B cell (primary cell): Measurements from ENCODE around the gene ARHGAP42. TPM values are rescaled to one million over a fixed set of nuclear protein-coding genes. Genes with fewer than 3 reads are reported as not detected.

Experiments used
- ATAC-seq: fragments of 200-7000 bp; cut with Tn5 transposase; one replicate; pipeline ENCODE4 v1.10.0; 2021; ENCODE audit warnings: low read depth, mild to moderate bottlenecking, moderate number of reproducible peaks, moderate library complexity
- CTCF ChIA-PET: fragments of 350-600 bp; sonication (Branson Sonifier 250); formaldehyde crosslinking; loops from one replicate; lab custom pipeline; 2021; ENCODE audit warnings: antibody characterized with exemption, inconsistent platforms; lab: Charles Lee
- POLR2A ChIA-PET: fragments of 350-600 bp; sonication (Branson Sonifier 250); formaldehyde crosslinking; loops from one replicate; lab custom pipeline; 2021; ENCODE audit warnings: antibody characterized with exemption; lab: Charles Lee
- DNase-seq: peaks from one replicate; pipeline ENCODE4 v3.0.0; 2013
- H2AFZ ChIP-seq: 2 replicates; pipeline ENCODE4 v1.6.1; 2012; ENCODE audit warnings: mild to moderate bottlenecking, low read depth, low read length; ENCODE audit not compliant: insufficient read depth, poor library complexity, severe bottlenecking
- H3K27ac ChIP-seq, 2 donors: 1 replicate in 1 of 2; 2 replicates in 1 of 2; pipeline ENCODE4 v1.5.1; 2012 to 2013; ENCODE audit warnings: low read length in 2 of 2, mild to moderate bottlenecking in 2 of 2, moderate library complexity in 1 of 2
- H3K27me3 ChIP-seq, 4 experiments: fragments of 200-600 bp in 1 of 4; sonication (generic) in 1 of 4; replicated peaks in 1 of 4; 1 replicate in 2 of 4; 2 replicates in 2 of 4; pipeline versions ENCODE4 v1.6.1 to v1.7.0; 2013 to 2016; ENCODE audit warnings: low read length in 3 of 4, mild to moderate bottlenecking in 2 of 4, mixed read lengths in 1 of 4, moderate library complexity in 1 of 4; ENCODE audit not compliant: insufficient read depth in 4 of 4, control insufficient read depth in 3 of 4; ENCODE audit errors: control extremely low read depth in 1 of 4
- H3K36me3 ChIP-seq, 2 experiments: replicated peaks in 1 of 2; 1 replicate in 1 of 2; 2 replicates in 1 of 2; pipeline versions ENCODE4 v1.6.1 to v1.7.1; 2013; ENCODE audit warnings: low read length in 1 of 2; ENCODE audit not compliant: insufficient read depth in 2 of 2, control insufficient read depth in 1 of 2; ENCODE audit errors: control extremely low read depth in 1 of 2, extremely low read depth in 1 of 2
- H3K4me1 ChIP-seq, 2 donors: fragments of 200-600 bp in 1 of 2; sonication (generic) in 1 of 2; 1 replicate in 1 of 2; 2 replicates in 1 of 2; pipeline versions ENCODE4 v1.5.1 to v1.6.1; 2013 to 2017; ENCODE audit warnings: low read length in 2 of 2; ENCODE audit not compliant: control insufficient read depth in 2 of 2, insufficient read depth in 2 of 2
- H3K4me2 ChIP-seq: replicated peaks from 2 replicates; pipeline ENCODE3; 2012; ENCODE audit warnings: mild to moderate bottlenecking, low read depth, low read length; ENCODE audit not compliant: poor library complexity, severe bottlenecking
- H3K4me3 ChIP-seq, 5 experiments: fragments of 200-600 bp in 1 of 5; sonication (generic) in 1 of 5; 1 replicate in 3 of 5; 2 replicates in 2 of 5; pipeline versions ENCODE4 v1.5.1 to v1.7.0; 2011 to 2016; ENCODE audit warnings: low read length in 4 of 5, mild to moderate bottlenecking in 4 of 5, low read depth in 2 of 5, control low read depth in 1 of 5, moderate library complexity in 1 of 5; ENCODE audit not compliant: insufficient read depth in 1 of 5; ENCODE audit errors: control extremely low read depth in 1 of 5, extremely low read depth in 1 of 5
- H3K79me2 ChIP-seq: fragments of 200-600 bp; sonication (generic); one replicate; pipeline ENCODE4 v1.6.0; 2016; ENCODE audit warnings: low read length; ENCODE audit not compliant: control insufficient read depth, insufficient read depth
- H3K9ac ChIP-seq: fragments of 200-600 bp; sonication (generic); 2 replicates; pipeline ENCODE4 v1.6.1; 2017; ENCODE audit warnings: mild to moderate bottlenecking, low read length, moderate library complexity
- H3K9me3 ChIP-seq, 3 donors: one replicate each; pipeline versions ENCODE4 v1.6.1 to v1.7.1; 2013; ENCODE audit warnings: low read length in 2 of 3; ENCODE audit not compliant: control insufficient read depth in 2 of 3, insufficient read depth in 1 of 3; ENCODE audit errors: control extremely low read depth in 1 of 3
- H4K20me1 ChIP-seq: 2 replicates; pipeline ENCODE4 v1.6.0; 2012; ENCODE audit warnings: mild to moderate bottlenecking, low read length; ENCODE audit not compliant: insufficient read depth, control insufficient read depth, poor library complexity, severe bottlenecking
- H3K27ac Mint-ChIP-seq: one replicate; pipeline ENCODE4 v1.8.0; 2021; ENCODE audit warnings: mixed read lengths
- H3K27me3 Mint-ChIP-seq: one replicate; pipeline ENCODE4 v1.8.0; 2021; ENCODE audit warnings: mixed read lengths
- H3K4me1 Mint-ChIP-seq: one replicate; pipeline ENCODE4 v1.8.0; 2021; ENCODE audit warnings: mixed read lengths
- H3K4me3 Mint-ChIP-seq: one replicate; pipeline ENCODE4 v1.8.0; 2021; ENCODE audit warnings: mixed read lengths
- H3K9me3 Mint-ChIP-seq: one replicate; pipeline ENCODE4 v1.8.0; 2022; ENCODE audit warnings: mixed read lengths; ENCODE audit not compliant: insufficient read depth
- CTCF ChIP-seq: fragments of 200-600 bp; IDR thresholded peaks from one replicate; pipeline ENCODE4 v1.8.0; 2022; ENCODE audit warnings: antibody characterized with exemption, mild to moderate bottlenecking
- EZH2 ChIP-seq: IDR thresholded peaks from 2 replicates; pipeline ENCODE4 v1.6.1; 2012; ENCODE audit warnings: borderline replicate concordance, low read depth, mild to moderate bottlenecking, moderate library complexity, low read length; ENCODE audit not compliant: insufficient read depth, poor library complexity, severe bottlenecking
- WGBS: methylation state at CpG from one replicate; pipeline ENCODE4 v1.1.5; 2013; ENCODE audit warnings: missing lambda C conversion rate; ENCODE audit not compliant: insufficient coverage; 5-methylcytosine and 5-hydroxymethylcytosine counted together
- intact Hi-C: fragments of 100-400 bp; cut with micrococcal nuclease; formaldehyde crosslinking; loops from one replicate; pipeline ENCODE4 v1.10.0; 2022
- polyA plus RNA-seq: library from polyadenylated mRNA; depleted of rRNA; stranded (reverse); fragments of >200 nt; gene quantifications from 2 replicates; pipeline ENCODE4 v1.2.3, GENCODE V29; 2012
- total RNA-seq, 2 donors: library from RNA; stranded (reverse); fragments of 120-200 nt in 1 of 2; gene quantifications; 1 replicate in 1 of 2; 2 replicates in 1 of 2; pipeline versions ENCODE4 v1.2.3 to v1.2.4, GENCODE V29; 2013 to 2022

Gene ARHGAP42
- total and polyA plus RNA-seq, 2 donors (not counting 1 experiment from before 2014, with no cell fraction given) = 3.8 to 4.9 TPM

GRCh38 chr11:101022256-101022655 is 335.2 kb downstream of the ARHGAP42 start:
- intact Hi-C loops = no loop called here
- Mint-ChIP-seq H3K9me3 (no peaks in the 10 kb centered on the region), H3K27me3 (no peaks in the 10 kb centered on the region), H3K4me3 (no peak overlapping the region), H3K27ac (no peak overlapping the region), H3K4me1 (no peaks in the 10 kb centered on the region)
- ChIA-PET POLR2A (no interaction called here), CTCF (no interaction called here)
- Histone ChIP-seq H3K4me2 (no peak overlapping the region), H3K27ac (no peak overlapping the region), H3K27me3 (peaks cover 0 to 5% (median 2%) of the 10 kb centered on the region in 4 experiments), H3K9ac (no peak overlapping the region), H3K4me1 (no peaks in the 10 kb centered on the region), H2AFZ (no peak overlapping the region), H4K20me1 (no peaks in the 10 kb centered on the region), H3K4me3 (no peak overlapping the region), H3K36me3 (no peaks in the 10 kb centered on the region), H3K9me3 (no peaks in the 10 kb centered on the region), H3K79me2 (no peaks in the 10 kb centered on the region)
- ATAC-seq (no peak), DNase-seq (no peak)
- TF ChIP-seq CTCF (no peak), EZH2 (no peak)

GRCh38 chr11:101028644-101029043 is 341.6 kb downstream of the ARHGAP42 start:
- H3K9me3 Mint-ChIP-seq = no peaks in the 10 kb centered on the region

More at GRCh38 chr11:101028644-101029043, 341.6 kb downstream of the ARHGAP42 start:
- Histone ChIP-seq H2AFZ (no peak overlapping the region), H4K20me1 (no peaks in the 10 kb centered on the region), H3K36me3 (no peaks in the 10 kb centered on the region), H3K27me3 (no peaks in the 10 kb centered on the region), H3K27ac (no peak overlapping the region), H3K9ac (no peak overlapping the region), H3K79me2 (no peaks in the 10 kb centered on the region), H3K4me1 (peaks cover 8% of the 10 kb centered on the region in 2 donors), H3K4me3 (no peak overlapping the region), H3K9me3 (no peaks in the 10 kb centered on the region), H3K4me2 (no peak overlapping the region)
- ChIA-PET CTCF (no interaction called here), POLR2A (no interaction called here)
- Mint-ChIP-seq H3K4me1 (peaks cover 5% of the 10 kb centered on the region), H3K27ac (no peak overlapping the region), H3K27me3 (no peaks in the 10 kb centered on the region), H3K4me3 (no peak overlapping the region)
- DNase-seq (no peak), ATAC-seq (no peak)
- WGBS = no CpG with 5 or more reads among the region's 1 CpG
- intact Hi-C loops = no loop called here
- TF ChIP-seq EZH2 = no peak
- TF ChIP-seq CTCF = no peak
